H1 (cell line): ENCODE results near the gene NLRC5. TPM values are rescaled to one million over a fixed set of nuclear protein-coding genes. Genes with fewer than 3 reads are reported as not detected.

Source experiments
- EP300 ChIP-seq, 2 experiments: IDR thresholded peaks; 1 replicate in 1 of 2; 2 replicates in 1 of 2; pipeline ENCODE4 v1.6.1; 2011 to 2012; ENCODE audit warnings: low read depth in 2 of 2, low read length in 2 of 2, mild to moderate bottlenecking in 2 of 2, borderline replicate concordance in 1 of 2, inconsistent platforms in 1 of 2, moderate library complexity in 1 of 2
- HDAC2 ChIP-seq, 2 experiments: fragments of 300-600 bp in 1 of 2; sonication (generic) in 1 of 2; IDR thresholded peaks; 2 replicates each; pipeline ENCODE4 v1.6.1; 2011 to 2012; ENCODE audit warnings: low read depth in 2 of 2, low read length in 2 of 2, mild to moderate bottlenecking in 2 of 2, moderate library complexity in 2 of 2, borderline replicate concordance in 1 of 2, inconsistent platforms in 1 of 2
- RXRA ChIP-seq: IDR thresholded peaks from 2 replicates; pipeline ENCODE4 v1.6.1; 2011; ENCODE audit warnings: low read depth, mild to moderate bottlenecking, low read length, moderate library complexity; ENCODE audit not compliant: insufficient read depth
- SAP30 ChIP-seq: fragments of 300-600 bp; sonication (generic); IDR thresholded peaks from 2 replicates; pipeline ENCODE4 v1.7.1; 2012; ENCODE audit warnings: low read length, moderate library complexity, mild to moderate bottlenecking, inconsistent platforms; ENCODE audit not compliant: insufficient read depth, insufficient replicate concordance
- SIN3A ChIP-seq, 2 experiments: IDR thresholded peaks in 1 of 2; conservative IDR thresholded peaks in 1 of 2; 2 replicates each; pipeline ENCODE4 v1.6.1; 2011 to 2012; ENCODE audit warnings: low read length in 2 of 2, improper control_type of control experiment in 1 of 2, low read depth in 1 of 2, mild to moderate bottlenecking in 1 of 2
- SRF ChIP-seq: IDR thresholded peaks from 2 replicates; pipeline ENCODE4 v1.6.1; 2011; ENCODE audit warnings: mild to moderate bottlenecking, low read depth, low read length, moderate library complexity
- TAF7 ChIP-seq: optimal IDR thresholded peaks from 2 replicates; pipeline ENCODE3; 2011; ENCODE audit warnings: low read depth, mild to moderate bottlenecking, inconsistent platforms, low read length, moderate library complexity, borderline replicate concordance
- polyA plus RNA-seq, 7 experiments: library from polyadenylated mRNA; depleted of rRNA in 3 of 7; stranded (reverse) in 5 of 7; unstranded in 2 of 7; fragments of >200 nt in 5 of 7; fragments of 200-250 nt in 2 of 7; gene quantifications; 1 replicate in 5 of 7; 2 replicates in 1 of 7; 4 replicates in 1 of 7; pipeline versions ENCODE4 v1.2.1 to v1.2.3, GENCODE V29; 2011 to 2013; ENCODE audit warnings: missing spikeins in 2 of 7, mixed read lengths in 2 of 7
- total RNA-seq: library from RNA; stranded (reverse); fragmentation: NEBNext Ultra II Directional; extraction: Animal tissue kit (Norgen Biotek cat#: 25700); gene quantifications from 2 replicates; pipeline ENCODE4 v1.2.1, GENCODE V29; 2021
- TF ChIP-seq, protein P1 (sequence below): fragments of 300-600 bp; sonication (generic); IDR thresholded peaks from 2 replicates; pipeline ENCODE4 v1.7.1; 2012; ENCODE audit warnings: low read length, moderate library complexity, mild to moderate bottlenecking, inconsistent platforms; ENCODE audit not compliant: insufficient replicate concordance

Gene NLRC5
- total and polyA plus RNA-seq, 2 of the 8 experiments (the other 6 are each of a cell fraction or from before 2014, with no cell fraction given): 2.2 to 3.2 TPM

DNA sequence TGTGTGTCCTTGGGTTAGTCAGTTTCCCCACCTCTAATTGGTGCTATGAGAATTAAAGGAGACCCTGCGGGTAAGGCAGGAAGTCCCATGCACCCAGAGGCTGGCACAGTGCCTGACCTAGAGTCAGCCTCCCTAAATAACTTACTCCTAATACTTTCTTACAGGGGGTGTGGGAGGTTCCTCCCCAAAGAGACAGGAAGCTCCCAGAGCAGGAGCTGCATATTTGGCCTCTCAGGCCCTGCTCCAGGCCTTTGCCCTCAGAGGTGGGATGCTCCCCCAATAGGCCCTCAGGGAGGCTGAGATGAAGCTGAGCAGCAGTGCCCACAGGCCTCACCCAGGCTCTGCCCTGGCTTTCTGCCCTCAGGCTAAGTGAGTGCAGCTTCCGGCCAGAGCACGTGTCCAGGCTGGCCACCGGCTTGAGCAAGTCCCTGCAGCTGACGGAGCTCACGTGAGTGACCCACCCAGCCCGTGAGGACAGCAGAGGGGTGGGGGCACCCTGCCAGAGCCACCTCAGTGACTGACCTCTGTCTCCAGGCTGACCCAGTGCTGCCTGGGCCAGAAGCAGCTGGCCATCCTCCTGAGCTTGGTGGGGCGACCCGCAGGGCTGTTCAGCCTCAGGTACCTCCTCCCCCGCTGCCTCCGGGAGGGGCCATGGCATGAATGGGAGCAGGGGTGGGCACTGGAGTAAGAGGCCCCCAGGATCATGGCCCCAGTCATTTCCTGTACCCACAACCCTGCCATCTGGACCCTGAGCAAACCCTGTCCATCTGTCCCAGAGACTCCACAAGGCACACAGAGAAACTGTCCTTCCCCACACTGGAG, 71.9 kb downstream of the NLRC5 start (continued):
- TF ChIP-seq HDAC2 (IDR thresholded peaks at IDR 0.05; ENCODE audit: borderline replicate concordance in 1 of 2, low read depth in 2 of 2, low read length in 2 of 2) (no peak), SRF (no peak), SIN3A (conservative IDR thresholded peaks at IDR 0.05 in 1 of 2, IDR thresholded peaks at IDR 0.05 in 1 of 2; ENCODE audit: low read depth in 1 of 2, low read length in 2 of 2) (no peak), TAF7 (no peak), EP300 (IDR thresholded peaks at IDR 0.05; ENCODE audit: borderline replicate concordance in 1 of 2, low read depth in 2 of 2, low read length in 2 of 2) (no peak), SAP30 (no peak), RXRA (no peak)
- TF ChIP-seq, protein P1, sequence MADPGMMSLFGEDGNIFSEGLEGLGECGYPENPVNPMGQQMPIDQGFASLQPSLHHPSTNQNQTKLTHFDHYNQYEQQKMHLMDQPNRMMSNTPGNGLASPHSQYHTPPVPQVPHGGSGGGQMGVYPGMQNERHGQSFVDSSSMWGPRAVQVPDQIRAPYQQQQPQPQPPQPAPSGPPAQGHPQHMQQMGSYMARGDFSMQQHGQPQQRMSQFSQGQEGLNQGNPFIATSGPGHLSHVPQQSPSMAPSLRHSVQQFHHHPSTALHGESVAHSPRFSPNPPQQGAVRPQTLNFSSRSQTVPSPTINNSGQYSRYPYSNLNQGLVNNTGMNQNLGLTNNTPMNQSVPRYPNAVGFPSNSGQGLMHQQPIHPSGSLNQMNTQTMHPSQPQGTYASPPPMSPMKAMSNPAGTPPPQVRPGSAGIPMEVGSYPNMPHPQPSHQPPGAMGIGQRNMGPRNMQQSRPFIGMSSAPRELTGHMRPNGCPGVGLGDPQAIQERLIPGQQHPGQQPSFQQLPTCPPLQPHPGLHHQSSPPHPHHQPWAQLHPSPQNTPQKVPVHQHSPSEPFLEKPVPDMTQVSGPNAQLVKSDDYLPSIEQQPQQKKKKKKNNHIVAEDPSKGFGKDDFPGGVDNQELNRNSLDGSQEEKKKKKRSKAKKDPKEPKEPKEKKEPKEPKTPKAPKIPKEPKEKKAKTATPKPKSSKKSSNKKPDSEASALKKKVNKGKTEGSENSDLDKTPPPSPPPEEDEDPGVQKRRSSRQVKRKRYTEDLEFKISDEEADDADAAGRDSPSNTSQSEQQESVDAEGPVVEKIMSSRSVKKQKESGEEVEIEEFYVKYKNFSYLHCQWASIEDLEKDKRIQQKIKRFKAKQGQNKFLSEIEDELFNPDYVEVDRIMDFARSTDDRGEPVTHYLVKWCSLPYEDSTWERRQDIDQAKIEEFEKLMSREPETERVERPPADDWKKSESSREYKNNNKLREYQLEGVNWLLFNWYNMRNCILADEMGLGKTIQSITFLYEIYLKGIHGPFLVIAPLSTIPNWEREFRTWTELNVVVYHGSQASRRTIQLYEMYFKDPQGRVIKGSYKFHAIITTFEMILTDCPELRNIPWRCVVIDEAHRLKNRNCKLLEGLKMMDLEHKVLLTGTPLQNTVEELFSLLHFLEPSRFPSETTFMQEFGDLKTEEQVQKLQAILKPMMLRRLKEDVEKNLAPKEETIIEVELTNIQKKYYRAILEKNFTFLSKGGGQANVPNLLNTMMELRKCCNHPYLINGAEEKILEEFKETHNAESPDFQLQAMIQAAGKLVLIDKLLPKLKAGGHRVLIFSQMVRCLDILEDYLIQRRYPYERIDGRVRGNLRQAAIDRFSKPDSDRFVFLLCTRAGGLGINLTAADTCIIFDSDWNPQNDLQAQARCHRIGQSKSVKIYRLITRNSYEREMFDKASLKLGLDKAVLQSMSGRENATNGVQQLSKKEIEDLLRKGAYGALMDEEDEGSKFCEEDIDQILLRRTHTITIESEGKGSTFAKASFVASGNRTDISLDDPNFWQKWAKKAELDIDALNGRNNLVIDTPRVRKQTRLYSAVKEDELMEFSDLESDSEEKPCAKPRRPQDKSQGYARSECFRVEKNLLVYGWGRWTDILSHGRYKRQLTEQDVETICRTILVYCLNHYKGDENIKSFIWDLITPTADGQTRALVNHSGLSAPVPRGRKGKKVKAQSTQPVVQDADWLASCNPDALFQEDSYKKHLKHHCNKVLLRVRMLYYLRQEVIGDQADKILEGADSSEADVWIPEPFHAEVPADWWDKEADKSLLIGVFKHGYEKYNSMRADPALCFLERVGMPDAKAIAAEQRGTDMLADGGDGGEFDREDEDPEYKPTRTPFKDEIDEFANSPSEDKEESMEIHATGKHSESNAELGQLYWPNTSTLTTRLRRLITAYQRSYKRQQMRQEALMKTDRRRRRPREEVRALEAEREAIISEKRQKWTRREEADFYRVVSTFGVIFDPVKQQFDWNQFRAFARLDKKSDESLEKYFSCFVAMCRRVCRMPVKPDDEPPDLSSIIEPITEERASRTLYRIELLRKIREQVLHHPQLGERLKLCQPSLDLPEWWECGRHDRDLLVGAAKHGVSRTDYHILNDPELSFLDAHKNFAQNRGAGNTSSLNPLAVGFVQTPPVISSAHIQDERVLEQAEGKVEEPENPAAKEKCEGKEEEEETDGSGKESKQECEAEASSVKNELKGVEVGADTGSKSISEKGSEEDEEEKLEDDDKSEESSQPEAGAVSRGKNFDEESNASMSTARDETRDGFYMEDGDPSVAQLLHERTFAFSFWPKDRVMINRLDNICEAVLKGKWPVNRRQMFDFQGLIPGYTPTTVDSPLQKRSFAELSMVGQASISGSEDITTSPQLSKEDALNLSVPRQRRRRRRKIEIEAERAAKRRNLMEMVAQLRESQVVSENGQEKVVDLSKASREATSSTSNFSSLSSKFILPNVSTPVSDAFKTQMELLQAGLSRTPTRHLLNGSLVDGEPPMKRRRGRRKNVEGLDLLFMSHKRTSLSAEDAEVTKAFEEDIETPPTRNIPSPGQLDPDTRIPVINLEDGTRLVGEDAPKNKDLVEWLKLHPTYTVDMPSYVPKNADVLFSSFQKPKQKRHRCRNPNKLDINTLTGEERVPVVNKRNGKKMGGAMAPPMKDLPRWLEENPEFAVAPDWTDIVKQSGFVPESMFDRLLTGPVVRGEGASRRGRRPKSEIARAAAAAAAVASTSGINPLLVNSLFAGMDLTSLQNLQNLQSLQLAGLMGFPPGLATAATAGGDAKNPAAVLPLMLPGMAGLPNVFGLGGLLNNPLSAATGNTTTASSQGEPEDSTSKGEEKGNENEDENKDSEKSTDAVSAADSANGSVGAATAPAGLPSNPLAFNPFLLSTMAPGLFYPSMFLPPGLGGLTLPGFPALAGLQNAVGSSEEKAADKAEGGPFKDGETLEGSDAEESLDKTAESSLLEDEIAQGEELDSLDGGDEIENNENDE: no peak
